GM19395 (cell line): ENCODE data around the gene SLC66A3.
A peak's percentile ranks its signal among the peaks of the same experiment; 100 is the strongest.

Source experiments
- ATAC-seq: cut with Tn5 transposase; IDR thresholded peaks from one replicate; pipeline ENCODE4 v1.9.1; 2021; ENCODE audit warnings: mild to moderate bottlenecking, moderate library complexity; ENCODE audit not compliant: unreplicated experiment

Gene SLC66A3

DNA sequence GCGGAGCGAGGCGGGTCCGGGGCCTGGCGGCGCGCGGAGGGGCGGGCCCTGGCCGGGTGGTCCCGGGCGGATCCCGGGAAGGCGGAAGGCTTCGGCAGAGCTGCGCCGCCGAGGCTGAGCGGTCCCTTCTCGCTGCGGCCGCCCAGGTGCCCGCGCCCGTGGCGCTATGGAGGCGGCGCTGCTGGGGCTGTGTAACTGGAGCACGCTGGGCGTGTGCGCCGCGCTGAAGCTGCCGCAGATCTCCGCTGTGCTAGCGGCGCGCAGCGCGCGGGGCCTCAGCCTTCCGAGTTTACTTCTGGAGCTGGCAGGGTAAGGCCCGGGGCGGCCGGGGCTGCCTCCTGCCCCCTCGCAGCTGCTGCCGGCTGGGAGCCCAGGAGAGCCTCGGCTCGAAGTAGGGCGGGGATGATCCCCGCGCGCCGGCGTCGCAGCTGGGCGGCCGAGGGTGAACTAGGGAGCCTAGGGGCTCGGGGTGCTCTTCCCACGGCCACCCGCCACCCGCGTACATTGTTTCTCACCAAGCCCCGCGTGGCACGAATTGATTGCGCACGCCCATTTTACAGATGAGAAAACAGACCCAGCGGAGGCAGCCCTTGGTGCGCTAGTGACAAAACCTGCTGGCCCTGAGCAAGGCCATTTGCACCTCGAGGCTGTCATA, at the start of gene SLC66A3:
Gene SLC66A3 (plus strand): TSS at position 87 of the 655 bp plus-strand sequence. CDS start 80 bp downstream, at position 167.
- peak; percentile 80 for ATAC-seq

DNA sequence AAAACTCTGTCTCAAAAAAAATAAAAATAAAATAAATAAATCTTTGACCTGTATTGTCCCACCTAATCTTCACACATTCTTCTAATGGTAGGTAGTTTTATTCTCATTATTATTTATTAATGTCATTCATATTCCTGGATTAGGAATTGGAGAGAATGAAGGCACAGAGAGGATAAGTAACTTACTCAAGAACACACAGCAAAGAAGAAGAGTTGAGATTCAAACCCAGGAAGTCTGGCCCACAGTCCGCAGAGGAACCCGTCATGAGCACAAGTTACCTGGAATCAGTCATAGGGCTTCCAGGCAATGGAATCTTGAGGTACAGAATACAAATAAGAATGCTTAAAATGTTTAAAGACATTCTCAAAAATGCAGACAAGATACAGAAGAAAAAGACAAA, 46.3 kb upstream of the SLC66A3 start:
- ATAC-seq: no peak

DNA sequence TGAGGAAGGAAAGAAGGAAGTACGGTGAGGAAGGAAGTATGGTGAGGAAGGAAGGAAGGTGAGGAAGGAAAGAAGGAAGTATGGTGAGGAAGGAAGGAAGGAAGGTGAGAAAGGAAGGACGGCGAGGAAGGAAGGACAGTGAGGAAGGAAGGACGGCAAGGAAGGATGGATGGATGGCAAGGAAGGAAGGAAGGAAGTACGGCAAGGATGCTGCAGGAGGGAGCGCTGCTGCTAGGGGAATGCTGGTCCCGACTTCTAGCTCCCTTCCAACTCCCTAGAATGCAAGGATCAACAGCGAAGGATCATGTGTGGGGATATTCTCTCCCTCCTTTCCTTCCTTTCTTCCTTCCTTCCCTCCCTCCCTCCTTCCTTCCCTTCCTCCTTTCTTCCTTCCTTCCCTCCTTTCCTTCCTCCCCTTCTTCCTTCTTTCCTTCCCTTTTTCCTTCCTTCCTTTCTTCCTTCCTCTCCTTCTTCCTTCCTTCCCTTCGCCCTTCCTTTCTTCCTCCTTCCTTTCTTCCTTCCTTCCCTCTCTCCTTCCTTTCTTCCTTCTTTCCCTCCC, 42.3 kb upstream of the SLC66A3 start:
- ATAC-seq: no peak

DNA sequence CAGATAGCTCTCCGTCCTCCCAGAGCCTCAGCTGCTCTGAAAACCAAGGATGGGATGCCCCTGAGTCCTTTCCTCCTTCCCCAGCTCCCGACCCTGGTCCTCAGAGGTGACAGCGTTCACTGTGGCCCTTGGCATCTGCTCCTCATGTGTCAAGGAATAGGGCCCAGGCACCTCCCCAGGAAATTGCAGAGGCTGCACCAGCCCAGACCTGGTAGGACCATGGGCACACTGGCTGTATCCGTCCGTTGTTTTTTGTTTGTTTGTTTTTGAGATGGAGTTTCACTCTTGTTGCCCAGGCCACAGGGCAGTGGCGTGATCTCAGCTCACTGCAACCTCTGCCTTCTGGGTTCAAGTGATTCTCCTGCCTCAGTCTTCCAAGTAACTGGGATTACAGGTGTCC, 37.5 kb upstream of the SLC66A3 start:
- ATAC-seq: no peak

DNA sequence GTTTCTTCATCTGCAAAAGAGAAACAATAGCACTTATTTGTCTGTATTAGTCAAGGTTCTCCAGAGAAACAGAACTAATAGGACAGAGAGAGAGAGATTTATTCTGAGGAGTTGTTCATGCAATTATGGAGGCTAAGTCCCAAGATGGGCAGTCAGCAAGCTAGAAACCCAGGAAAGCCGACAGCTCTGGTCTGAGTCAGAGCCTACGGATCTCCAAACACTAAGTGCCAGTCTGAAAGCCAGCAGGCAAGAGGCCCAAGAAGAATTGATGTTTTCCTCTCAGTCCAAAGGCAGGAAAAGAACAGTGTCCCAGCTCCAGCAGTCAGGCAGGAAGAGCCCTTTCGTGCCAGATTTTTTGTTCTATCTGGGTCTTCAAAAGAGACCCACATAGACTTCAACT, 36.5 kb upstream of the SLC66A3 start:
- no peak for ATAC-seq

DNA sequence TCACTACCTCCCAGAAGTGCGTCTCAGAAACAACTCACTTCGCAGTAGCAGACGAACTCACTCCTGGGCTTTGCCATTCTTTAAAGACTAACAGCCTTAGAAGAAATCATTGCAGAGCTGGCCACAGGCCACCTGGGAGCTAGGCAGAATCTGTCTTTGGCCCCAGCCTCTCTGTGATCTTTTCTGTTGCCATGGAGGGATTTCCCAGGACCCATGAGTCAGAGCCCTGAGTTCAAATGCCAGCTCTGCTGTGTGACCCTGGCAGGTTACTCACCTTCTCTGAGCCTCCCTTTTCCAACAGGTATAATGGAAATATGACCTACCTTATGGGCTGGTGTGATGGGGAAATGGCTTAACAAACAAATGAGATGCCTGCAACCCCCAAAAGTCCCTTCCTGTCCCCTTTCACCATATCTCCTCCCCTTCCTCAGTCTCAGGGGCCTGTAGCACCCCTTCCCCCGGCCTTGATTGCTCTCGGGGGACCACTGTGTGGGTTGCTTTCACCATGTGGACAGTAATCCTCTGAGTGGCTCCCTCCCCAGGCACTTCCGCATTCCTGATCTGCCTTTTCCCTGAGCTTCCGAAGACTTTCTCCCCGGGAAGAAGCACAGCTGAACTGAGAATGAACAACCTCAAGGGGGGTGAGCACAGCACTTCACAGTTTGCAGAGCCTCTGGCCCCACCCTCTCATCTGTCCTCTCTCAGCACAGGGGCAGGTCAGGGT, 34.0 kb upstream of the SLC66A3 start:
- no peak for ATAC-seq

DNA sequence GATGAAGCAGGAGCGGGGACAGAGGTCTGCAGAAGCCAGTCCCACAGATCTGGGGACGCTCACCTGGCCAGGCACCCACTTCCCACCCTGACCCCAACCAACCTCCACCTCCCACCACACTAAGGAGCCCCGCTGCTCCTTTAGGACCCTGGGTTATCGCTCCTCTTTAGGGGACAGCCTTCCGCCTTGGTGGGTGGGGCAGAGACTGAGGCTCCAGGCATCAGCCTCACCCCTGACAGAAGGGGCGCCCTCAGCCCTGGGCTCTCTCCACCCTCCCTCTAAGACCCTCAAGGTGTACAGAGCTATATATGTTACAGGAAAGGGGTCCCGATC, 33.5 kb upstream of the SLC66A3 start:
- no peak for ATAC-seq

DNA sequence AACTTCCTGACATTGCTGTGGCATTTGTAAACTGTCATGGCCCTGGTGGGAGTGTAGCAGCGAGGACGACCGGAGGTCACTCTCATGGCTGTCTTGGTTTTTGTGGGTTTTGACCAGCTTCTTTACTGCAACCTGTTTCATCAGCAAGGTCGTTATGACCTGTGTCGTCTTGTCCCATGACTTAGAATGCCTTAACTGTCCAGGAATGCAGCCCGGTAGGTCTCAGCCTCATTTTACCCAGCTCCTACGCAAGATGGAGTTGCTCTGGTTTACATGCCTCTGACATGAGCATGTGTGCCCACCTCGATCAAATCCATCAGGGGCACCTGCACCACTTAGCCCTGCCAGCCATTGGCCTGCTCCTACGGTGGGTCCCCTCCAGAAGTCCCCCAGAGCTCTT, 32.9 kb upstream of the SLC66A3 start:
- no peak for ATAC-seq

DNA sequence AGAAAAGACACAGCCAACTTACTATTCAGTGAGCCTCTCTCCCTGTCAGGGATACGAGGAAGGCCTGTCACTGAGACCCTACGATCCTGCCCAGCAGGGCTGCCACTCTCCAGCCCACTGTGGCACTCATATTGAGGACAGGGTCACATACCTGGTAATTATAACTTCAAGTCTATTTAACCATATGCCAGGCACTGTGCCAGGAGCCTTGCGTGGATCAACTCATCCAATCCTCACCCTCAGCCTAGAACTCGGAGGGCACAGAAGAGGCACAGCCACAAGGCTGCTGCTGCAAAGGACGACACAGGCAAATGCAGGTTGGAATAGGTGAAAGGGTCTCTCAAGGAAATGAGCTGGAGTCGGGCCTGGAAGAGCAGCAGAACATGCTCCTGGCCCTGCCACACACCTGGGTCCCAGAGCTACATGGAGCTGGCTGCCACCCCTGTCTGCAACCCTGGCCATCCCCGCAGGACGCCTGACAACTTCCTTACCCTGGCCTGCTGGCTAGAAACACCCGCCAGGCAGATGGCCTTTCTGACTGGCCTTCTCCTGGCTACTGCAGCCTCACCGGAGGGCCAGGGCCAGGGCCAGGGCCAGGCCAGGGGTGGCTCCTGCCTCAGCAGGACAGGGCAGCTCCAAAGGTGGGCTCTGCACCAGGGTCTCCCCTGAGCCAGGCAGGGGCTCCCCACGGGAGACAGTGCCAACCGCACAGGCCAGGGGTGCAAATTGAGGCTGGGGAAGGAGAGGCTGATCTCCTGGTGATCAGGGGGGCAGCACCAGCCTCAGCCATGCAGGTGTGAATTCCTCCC, 32.1 kb upstream of the SLC66A3 start:
- no peak for ATAC-seq

DNA sequence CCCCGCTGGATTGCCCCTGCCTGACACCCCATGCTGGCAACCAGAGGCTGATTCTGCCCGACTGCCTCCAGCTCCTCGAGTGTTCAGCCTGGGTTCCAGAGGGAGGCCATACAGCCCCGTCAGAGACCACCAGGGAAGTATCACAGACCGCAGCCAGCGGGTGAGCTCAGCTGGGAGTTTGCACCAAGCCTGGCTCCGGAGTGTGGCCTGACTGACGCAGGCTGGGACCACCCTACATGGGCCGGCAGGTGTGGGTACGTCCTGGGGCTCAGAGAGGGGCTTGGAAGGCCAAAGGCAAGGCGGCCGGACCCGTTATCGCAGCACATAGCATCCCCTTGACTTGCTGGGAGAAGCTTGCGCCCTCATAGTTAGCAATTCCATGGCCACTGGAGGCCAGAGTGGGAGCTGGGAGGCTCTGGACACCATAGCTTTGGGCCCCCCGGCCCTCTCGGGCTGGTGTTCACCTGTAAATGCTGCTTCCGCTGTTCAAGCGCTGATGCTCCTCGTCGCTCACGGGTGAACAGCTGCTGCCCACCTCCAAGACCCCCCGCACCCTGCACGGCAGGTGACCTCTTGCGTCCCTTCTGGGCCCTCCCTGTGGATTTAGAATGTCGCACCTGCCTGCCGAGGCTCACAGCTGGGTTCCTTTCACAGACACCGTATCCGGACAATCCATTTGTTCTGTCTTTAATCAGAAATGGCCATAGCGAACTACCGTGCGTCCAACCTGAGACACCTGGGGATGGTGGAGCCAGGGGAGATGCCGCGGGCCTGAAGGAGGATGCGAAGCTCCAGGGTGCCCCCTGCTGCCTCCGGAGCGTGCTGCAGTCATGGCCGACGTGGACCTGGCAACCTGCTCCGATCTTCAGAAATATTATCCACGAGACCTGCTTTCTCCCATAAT, 31.2 kb upstream of the SLC66A3 start:
- no peak for ATAC-seq

DNA sequence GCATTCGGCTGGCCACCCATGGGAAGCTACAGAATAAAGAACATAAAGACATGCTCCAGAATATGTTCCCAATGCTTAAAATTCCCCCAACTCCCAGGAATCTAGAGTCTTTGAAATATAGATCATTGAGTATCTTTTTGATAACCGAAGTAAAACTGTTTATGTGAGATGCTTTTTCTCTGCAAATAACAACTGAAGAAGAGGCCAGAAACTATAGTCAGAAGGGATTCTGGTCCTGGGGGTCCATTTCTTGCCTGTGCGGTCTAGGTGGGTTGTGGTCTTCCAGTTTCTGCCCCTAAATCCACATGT, 30.6 kb upstream of the SLC66A3 start:
- no peak for ATAC-seq

DNA sequence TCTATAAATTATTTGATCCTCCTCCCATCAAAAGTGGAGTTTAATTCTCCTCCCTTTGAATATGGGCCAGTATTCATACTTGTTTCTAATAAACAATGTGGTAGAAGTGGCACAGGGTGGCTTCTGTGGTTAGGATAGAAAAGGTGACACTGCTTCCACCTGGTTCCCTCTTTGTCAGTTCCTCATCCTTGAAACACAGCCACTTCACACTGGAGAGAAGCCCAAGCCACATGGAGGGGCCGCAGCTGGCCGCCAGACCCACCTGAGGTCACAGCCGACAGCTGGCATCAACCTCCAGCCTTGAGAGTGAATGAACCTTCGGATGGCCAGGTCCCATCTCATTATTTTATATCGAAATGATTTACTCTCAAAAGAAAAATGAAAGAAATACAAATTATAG, 27.5 kb upstream of the SLC66A3 start:
- no peak for ATAC-seq

DNA sequence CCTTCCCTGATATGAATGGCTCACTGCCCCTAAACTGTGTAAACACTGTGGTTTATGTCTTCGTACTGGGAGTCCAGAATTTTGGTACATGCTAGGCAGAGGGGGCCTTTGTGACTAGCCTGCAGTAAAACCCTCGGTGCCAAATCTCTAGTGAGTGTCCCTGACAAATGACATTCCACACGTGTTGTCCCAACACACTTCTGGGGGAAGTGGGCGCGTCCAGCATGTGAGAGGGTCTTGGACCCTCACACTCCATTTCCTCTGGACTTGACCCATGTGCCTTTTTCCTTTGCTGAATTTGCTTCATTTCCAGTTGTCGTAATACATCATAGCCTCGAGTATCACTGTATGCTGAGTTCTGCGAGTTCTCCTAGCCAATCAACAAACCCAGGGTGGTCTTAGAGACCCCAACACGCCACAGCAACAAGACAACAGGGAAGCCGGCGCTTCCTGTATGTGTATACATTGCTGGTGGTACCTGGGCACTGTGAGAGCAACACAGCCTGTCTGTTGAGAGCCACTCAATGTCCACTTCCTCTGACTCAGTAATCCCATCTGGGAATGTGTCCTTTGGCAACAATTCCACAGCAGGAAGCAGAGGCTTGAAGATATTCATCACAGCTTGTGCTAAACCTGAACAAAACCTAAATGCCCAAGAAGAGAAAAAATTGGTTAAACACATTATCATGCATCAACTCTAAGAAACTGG, 26.9 kb upstream of the SLC66A3 start:
- ATAC-seq: no peak

DNA sequence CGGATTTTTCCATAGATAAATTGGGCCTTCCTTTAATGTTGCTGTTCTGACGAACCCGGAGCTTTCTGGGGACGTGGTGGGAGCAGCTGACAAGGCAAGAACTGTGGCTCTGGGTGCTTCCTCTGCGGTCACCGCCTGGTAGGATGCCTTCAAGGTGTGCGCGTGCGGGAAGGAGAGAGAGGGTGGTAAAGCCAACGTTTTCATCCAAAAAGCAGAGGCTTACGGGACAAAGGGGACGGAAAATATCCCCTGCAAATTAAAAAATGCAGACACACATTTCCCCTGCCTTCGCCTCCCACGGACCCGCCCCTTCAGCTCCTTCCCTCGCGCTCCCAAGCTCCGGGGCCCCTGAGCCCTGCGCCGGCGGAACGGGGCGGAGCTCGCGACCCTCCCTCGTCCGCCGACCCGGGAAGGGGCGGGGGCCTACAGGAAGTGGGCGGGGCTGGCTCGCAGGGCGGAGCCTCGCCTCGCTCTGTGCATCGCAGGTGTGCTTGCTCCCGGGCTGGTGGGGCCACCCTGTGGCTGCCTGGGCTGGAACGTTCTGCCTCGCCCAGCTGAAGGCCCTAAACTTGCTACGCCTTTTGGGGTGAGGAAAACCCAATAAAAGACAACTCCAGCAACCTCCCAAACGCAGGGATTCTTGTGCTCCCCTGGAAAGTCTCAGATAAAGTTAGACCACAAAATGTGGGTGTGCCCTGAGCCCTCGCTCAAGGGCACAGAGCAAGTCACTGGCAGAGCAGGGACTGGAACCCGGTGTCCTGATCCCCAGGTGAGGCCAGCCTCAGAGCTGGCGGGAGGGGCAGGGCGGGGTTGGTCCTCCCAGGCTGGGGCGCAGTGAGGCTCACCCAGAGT, 25.4 kb upstream of the SLC66A3 start:
- ATAC-seq: peak; percentile 73

DNA sequence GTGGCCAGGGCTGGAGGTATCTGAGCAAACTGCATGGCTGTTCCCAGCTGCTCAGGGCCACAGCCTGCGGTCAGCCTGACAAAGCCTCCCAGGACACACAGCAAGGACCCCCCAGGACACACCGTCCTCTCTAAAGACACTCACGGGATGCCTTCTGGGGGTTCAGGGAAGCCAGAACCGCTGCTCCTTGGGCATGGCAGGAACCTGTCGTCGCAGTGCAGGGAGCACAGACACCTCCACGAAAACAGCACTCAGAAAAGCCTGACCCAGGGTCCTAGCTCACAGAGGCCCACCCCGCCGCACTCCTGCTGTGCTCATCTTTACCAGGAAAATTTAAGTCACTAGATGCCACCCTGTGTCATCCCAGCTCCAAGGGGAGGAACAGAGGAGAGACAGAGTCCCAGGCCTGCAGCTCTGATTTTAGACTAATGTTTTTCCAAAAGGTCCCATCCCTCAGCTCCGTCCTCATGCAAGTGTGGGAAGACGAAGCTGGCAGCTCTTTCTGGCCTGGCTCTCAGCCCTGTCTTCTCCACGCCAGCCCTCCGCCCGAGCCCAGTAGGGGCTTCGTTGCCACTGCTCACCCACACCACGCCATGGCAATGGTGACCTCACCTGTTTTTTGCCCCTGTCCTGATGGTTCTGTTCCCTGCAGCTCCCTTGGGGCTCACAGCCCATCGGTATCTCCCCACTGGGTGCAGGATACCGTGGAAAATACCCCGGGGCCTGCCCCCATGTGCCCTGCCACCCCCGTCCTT, 23.9 kb upstream of the SLC66A3 start:
- ATAC-seq: no peak

DNA sequence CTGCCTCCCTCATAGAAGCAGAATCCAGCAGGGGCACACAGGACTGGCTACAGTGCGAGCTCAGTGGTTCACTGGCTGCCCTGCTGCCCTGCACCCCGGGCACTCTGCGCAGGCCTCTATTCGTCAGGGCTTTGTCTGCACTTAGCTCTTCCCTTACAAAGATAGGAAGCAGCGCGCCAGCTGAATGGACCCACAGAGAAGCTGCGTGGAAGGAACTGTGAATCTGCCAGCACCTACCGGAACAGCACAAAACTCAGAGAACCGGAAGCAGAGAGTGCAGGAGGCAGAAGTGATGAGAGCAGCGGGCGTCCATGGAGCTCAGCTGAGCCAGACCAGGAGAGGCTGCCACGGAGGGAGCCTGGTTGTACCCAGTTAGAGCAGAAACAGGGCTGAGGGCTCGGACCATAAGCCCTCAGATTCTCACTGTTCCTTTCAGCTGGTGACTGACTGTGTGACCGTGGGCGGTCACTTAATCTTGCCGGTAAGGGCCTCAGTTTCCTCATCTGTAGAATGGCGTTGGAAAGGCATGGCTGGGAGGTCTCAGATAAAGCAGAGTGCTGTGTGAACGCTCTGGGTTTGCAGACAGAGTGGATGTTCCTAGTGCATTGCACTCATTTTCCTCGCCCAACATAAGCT, 23.1 kb upstream of the SLC66A3 start:
- ATAC-seq: peak; percentile 7

DNA sequence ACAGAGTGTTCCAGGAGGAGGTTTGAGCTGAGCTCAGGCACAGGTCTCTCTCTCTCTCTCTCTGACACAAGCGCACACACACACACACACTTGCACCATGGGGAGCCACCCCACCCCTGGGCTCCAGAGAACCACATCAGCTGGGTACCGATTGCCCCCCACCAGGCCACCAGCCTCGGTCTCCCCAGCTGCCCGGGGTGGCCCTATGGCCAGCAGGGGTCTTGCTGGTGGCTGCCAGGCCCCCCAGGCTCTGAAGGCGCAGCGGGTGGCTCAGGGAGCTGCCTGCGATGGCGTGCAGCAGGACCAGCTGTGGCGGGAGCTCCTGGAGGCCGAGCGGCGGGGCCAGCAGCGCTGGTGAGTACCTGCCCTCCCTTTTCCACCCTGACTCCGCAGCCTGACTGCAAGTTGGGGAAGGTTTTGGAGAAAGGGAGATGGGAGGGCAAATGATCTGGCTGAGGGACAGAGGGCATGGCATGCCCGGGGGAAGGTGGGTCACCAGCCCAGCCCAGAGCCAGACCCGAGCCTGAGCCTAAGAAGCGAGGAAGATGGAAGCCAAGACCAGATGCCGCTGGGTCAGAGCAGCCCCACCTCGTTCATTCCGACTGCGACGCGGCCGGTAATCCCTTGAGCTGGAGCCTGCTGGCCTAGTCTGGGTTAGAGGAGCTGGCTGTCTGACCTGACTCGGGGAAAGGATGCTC, 21.9 kb upstream of the SLC66A3 start:
- ATAC-seq: no peak

DNA sequence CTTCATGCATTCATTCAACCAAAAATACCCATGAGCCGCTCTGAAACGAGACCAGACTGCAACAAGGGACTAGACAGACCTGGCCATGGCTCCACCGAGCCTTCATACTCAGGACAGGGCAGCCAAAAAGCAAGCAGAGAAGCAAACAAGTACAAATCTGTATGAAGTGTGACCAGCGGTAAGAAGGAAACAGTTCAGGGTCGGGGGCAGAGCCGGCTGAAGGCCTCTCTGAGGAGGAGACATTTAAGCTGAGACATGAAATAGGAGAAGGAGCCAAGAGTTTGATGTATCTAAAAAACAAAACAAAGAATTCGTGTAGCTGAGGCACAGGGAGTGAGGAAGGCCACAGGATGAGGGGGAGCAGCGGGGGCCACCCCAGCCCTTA, 21.3 kb upstream of the SLC66A3 start:
- ATAC-seq: no peak
